Endothelial cell (in vitro differentiated cells): ENCODE data around the gene NME7. TPM values are rescaled to one million over a fixed set of nuclear protein-coding genes. Genes with fewer than 3 reads are reported as not detected.
"Not testable (repeated sequence)": the region's sequence is repeated elsewhere in the genome, so short reads cannot be mapped to it uniquely, and the experiment has no call there.

Experiments
- DNase-seq: peaks from one replicate; pipeline ENCODE4 v3.0.0; 2021; ENCODE audit warnings: low spot score
- H3K27ac Mint-ChIP-seq: one replicate; pipeline ENCODE4 v1.8.0; 2021; ENCODE audit warnings: mixed read lengths, inconsistent platforms; ENCODE audit not compliant: unreplicated experiment
- H3K27me3 Mint-ChIP-seq: one replicate; pipeline ENCODE4 v1.8.0; 2021; ENCODE audit warnings: mild to moderate bottlenecking, moderate library complexity, mixed read lengths, inconsistent platforms; ENCODE audit not compliant: unreplicated experiment
- H3K36me3 Mint-ChIP-seq: one replicate; pipeline ENCODE4 v1.8.0; 2021; ENCODE audit warnings: mild to moderate bottlenecking, low read depth, mixed read lengths, inconsistent platforms; ENCODE audit not compliant: unreplicated experiment
- H3K4me1 Mint-ChIP-seq: one replicate; pipeline ENCODE4 v1.8.0; 2021; ENCODE audit warnings: mild to moderate bottlenecking, mixed read lengths, inconsistent platforms; ENCODE audit not compliant: unreplicated experiment
- H3K4me3 Mint-ChIP-seq: one replicate; pipeline ENCODE4 v1.8.0; 2021; ENCODE audit warnings: mild to moderate bottlenecking, mixed read lengths, inconsistent platforms; ENCODE audit not compliant: unreplicated experiment
- H3K9me3 Mint-ChIP-seq: one replicate; pipeline ENCODE4 v1.8.0; 2021; ENCODE audit warnings: mixed read lengths, inconsistent platforms; ENCODE audit not compliant: unreplicated experiment
- CTCF ChIP-seq: fragments of 200-600 bp; sonication (generic); IDR thresholded peaks from one replicate; pipeline ENCODE4 v1.5.0; 2021; ENCODE audit warnings: antibody characterized with exemption; ENCODE audit not compliant: unreplicated experiment
- total RNA-seq: library from RNA; stranded (reverse); fragmentation: NEBNext Ultra II Directional; extraction: Animal tissue kit (Norgen Biotek cat#: 25700); gene quantifications from one replicate; pipeline ENCODE4 v1.2.1, GENCODE V29; 2021; ENCODE audit not compliant: unreplicated experiment

The NME7 gene
- total RNA-seq, 1 donor from 2014 or later, result 18.9 TPM

DNA sequence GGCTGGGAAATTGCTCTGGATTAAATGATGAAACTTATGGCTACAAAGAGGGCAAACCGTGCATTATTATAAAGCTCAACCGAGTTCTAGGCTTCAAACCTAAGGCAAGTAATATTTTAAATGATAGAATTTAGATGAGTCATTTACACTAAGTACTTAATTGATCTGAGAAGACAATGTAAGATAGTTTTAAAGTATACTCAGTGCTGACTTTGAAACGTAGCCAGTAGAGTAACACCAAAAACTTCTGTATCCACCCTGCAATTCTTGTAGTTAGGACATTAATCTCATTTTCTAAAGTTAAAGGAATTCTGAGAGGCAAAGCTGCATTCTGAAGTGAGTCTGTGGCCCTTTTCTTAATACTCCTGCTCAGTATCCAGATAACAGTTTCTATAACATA, 240.3 kb downstream of the NME7 start:
- H3K27me3 Mint-ChIP-seq, result peaks cover under 1% of the 10 kb centered on the region
- TF ChIP-seq CTCF, result no peak
- H3K27ac Mint-ChIP-seq, result no peak overlapping the region
- no peaks in the 10 kb centered on the region for H3K9me3 Mint-ChIP-seq
- no peak for DNase-seq
- H3K36me3 Mint-ChIP-seq, result no peaks in the 10 kb centered on the region
- H3K4me3 Mint-ChIP-seq, result no peak overlapping the region
- no peaks in the 10 kb centered on the region for H3K4me1 Mint-ChIP-seq

DNA sequence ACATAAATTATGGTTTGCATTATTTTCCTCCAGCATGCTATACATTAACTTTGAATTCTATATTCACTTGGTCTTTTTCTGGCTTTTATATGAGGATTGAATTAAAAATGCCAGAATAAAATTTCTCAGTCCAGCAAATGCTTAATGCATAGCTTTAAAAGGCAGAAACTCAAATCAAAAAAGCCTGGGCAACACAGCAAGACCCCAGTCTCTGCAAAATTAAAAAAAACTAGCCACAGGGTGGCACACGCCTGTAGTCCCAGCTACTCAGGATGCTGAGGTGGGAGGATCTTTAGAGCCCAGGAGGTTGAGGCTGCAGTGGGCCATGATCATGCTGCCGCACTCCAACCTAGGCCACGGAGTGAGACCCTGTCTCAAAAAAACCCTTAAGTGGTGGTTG, 241.3 kb downstream of the NME7 start:
- peaks cover 1% of the 10 kb centered on the region for H3K27me3 Mint-ChIP-seq
- DNase-seq, result no peak
- no peaks in the 10 kb centered on the region for H3K9me3 Mint-ChIP-seq
- H3K4me1 Mint-ChIP-seq, result no peaks in the 10 kb centered on the region
- H3K4me3 Mint-ChIP-seq, result no peak overlapping the region
- no peaks in the 10 kb centered on the region for H3K36me3 Mint-ChIP-seq
- TF ChIP-seq CTCF, result no peak
- H3K27ac Mint-ChIP-seq, result no peak overlapping the region

DNA sequence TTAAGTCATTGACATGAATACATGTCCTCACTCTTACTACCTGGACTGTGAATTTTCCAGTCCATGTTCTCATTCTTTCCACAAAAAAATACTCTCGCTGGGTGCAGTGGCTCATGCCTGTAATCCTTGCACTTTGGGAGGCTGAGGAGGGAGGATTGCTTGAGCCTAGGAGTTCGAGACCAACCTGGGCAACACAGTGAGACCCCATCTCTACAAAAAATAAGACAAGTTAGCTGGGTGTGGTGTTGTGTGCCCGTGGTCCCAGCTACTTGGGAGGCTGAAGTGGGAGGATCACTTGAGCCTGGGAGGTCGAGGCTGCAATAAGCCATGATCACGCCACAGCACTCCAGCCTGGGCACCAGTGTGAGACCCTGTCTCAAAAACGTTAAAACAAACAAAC, 242.0 kb downstream of the NME7 start:
- H3K4me3 Mint-ChIP-seq, H3K9me3 Mint-ChIP-seq, H3K27me3 Mint-ChIP-seq, DNase-seq, H3K27ac Mint-ChIP-seq, H3K36me3 Mint-ChIP-seq, H3K4me1 Mint-ChIP-seq: not testable (repeated sequence)

DNA sequence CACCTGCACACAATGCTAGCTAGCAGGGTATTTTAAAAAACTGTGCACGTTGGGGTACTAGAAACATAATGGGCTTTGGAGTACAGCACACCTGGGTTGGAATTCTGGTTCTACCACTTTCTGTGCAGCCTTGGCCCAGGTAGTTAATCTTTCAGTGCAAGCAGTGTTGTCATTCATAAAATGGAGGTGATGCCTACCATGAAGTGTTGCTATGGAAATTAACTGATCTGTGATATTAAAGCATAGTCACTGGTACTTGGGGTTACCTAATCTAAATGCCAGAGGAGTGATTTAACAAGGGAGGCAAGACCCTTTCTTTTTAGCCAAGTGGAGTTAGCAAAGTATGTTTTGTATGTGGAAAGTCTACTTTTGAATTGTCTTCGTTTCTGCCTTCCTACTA, 243.1 kb downstream of the NME7 start:
- H3K36me3 Mint-ChIP-seq, result no peaks in the 10 kb centered on the region
- no peaks in the 10 kb centered on the region for H3K9me3 Mint-ChIP-seq

GRCh38 chr1:169122976-169123375, 244.6 kb downstream of the NME7 start:
- H3K4me3 Mint-ChIP-seq, result no peak overlapping the region
- DNase-seq, result no peak
- no peaks in the 10 kb centered on the region for H3K4me1 Mint-ChIP-seq
- TF ChIP-seq CTCF, result no peak
- no peaks in the 10 kb centered on the region for H3K9me3 Mint-ChIP-seq
- H3K36me3 Mint-ChIP-seq, result no peaks in the 10 kb centered on the region
- H3K27me3 Mint-ChIP-seq, result peaks cover 3% of the 10 kb centered on the region
- H3K27ac Mint-ChIP-seq, result no peak overlapping the region

More for the DNA sequence above, 243.1 kb downstream of the NME7 start:
- DNase-seq, result no peak
- Mint-ChIP-seq H3K4me1 (no peaks in the 10 kb centered on the region), H3K27me3 (peaks cover 3% of the 10 kb centered on the region), H3K27ac (no peak overlapping the region), H3K4me3 (no peak overlapping the region)
- no peak for TF ChIP-seq CTCF
